CD4-positive, alpha-beta T cell treated with Interleukin-21 for 1 hour (primary cell): ENCODE results near the gene SERPINA9.
"Not testable (repeated sequence)": the region's sequence is repeated elsewhere in the genome, so short reads cannot be mapped to it uniquely, and the experiment has no call there.

Source experiments
- DNase-seq: peaks from one replicate; pipeline ENCODE4 v3.0.0-alpha.2; 2020

SERPINA9 gene

GRCh38 chr14:94421316-94421715 lies 54.7 kb downstream of the SERPINA9 start:
- no peak for DNase-seq

GRCh38 chr14:94417497-94418205 lies 58.3 kb downstream of the SERPINA9 start:
- not testable (repeated sequence) for DNase-seq
